A673 (cell line): ENCODE results near the gene THOP1. TPM values are rescaled to one million over a fixed set of nuclear protein-coding genes. Genes with fewer than 3 reads are reported as not detected.

Source experiments
- Bru-seq: library from RNA; stranded (reverse); fragments of 400-500 nt; gene quantifications from one replicate; lab custom pipeline; 2021; lab: Mats Ljungman, UMichigan
- BruChase-seq, 2 experiments: library from RNA; stranded (reverse); fragments of 400-500 nt; gene quantifications; one replicate each; lab custom pipeline; 2021; lab: Mats Ljungman, UMichigan
- BruUV-seq: library from RNA; stranded (reverse); fragments of 400-500 nt; replicated peaks from 2 replicates; lab custom pipeline; 2021; lab: Mats Ljungman, UMichigan
- CTCF ChIA-PET: fragments of 300-600 bp; sonication (Branson Sonifier 250); formaldehyde crosslinking; loops from one replicate; lab custom pipeline; 2022; ENCODE audit warnings: antibody characterized with exemption; lab: Charles Lee
- POLR2A ChIA-PET: fragments of 300-600 bp; sonication (Branson Sonifier 250); formaldehyde crosslinking; loops from one replicate; lab custom pipeline; 2022; ENCODE audit warnings: antibody characterized with exemption; ENCODE audit not compliant: low non-redundant PET; lab: Charles Lee
- DNase-seq: peaks from one replicate; pipeline ENCODE4 v3.0.0-alpha.2; 2015; ENCODE audit warnings: low spot score
- H3K27ac ChIP-seq: fragments of 200-600 bp; sonication (generic); 2 replicates; pipeline ENCODE4 v1.5.1; 2016; ENCODE audit warnings: mixed run types, low read depth, mild to moderate bottlenecking, mixed read lengths, antibody characterized with exemption, low read length; ENCODE audit not compliant: poor library complexity, severe bottlenecking
- H3K27me3 ChIP-seq: fragments of 200-600 bp; sonication (generic); replicated peaks from 2 replicates; pipeline ENCODE4 v1.6.1; 2017; ENCODE audit warnings: mixed run types, low read depth, mild to moderate bottlenecking, mixed read lengths, antibody characterized with exemption, low read length; ENCODE audit not compliant: insufficient read depth, poor library complexity
- H3K36me3 ChIP-seq: fragments of 200-600 bp; sonication (generic); 2 replicates; pipeline ENCODE4 v1.6.1; 2016; ENCODE audit warnings: mixed run types, mild to moderate bottlenecking, mixed read lengths, antibody characterized with exemption, low read length; ENCODE audit not compliant: insufficient read depth, poor library complexity, severe bottlenecking
- H3K4me1 ChIP-seq: fragments of 200-600 bp; sonication (generic); 2 replicates; pipeline ENCODE4 v1.6.1; 2017; ENCODE audit warnings: mixed run types, mild to moderate bottlenecking, mixed read lengths, antibody characterized with exemption, low read length; ENCODE audit not compliant: insufficient read depth, poor library complexity, severe bottlenecking
- H3K4me3 ChIP-seq: fragments of 200-600 bp; sonication (generic); 2 replicates; pipeline ENCODE4 v1.5.1; 2016; ENCODE audit warnings: low read depth, mixed run types, mild to moderate bottlenecking, mixed read lengths, low read length; ENCODE audit not compliant: poor library complexity, severe bottlenecking
- H3K9me3 ChIP-seq: fragments of 200-600 bp; sonication (generic); 2 replicates; pipeline ENCODE4 v1.6.1; 2016; ENCODE audit warnings: mixed run types, low read depth, mild to moderate bottlenecking, mixed read lengths, antibody characterized with exemption, low read length; ENCODE audit not compliant: poor library complexity, severe bottlenecking
- EZH2 ChIP-seq: fragments of 200-600 bp; sonication (generic); IDR thresholded peaks from 2 replicates; pipeline ENCODE4 v1.6.1; 2017; ENCODE audit warnings: borderline replicate concordance, low read depth, mild to moderate bottlenecking, mixed read lengths, antibody characterized with exemption, low read length; ENCODE audit not compliant: poor library complexity, severe bottlenecking
- intact Hi-C: fragments of 100-400 bp; cut with micrococcal nuclease; formaldehyde crosslinking; loops from one replicate; pipeline ENCODE4 v1.10.0; 2022; ENCODE audit not compliant: unreplicated experiment
- long read RNA-seq: library from polyadenylated mRNA; stranded (forward); transcript quantifications from one replicate; pipeline ENCODE4 v2.0.0, GENCODE V29; 2022
- total RNA-seq: library from RNA; stranded (reverse); gene quantifications from 2 replicates; pipeline ENCODE4 v1.2.3, GENCODE V29; 2021
- TF ChIP-seq, protein P1 (sequence below): fragments of 300-800, 200-600 bp; sonication (generic); conservative IDR thresholded peaks from 2 replicates; pipeline ENCODE4 v1.5.1; 2017; ENCODE audit warnings: low read depth, mild to moderate bottlenecking, antibody characterized with exemption, low read length, moderate library complexity, mixed read lengths

THOP1 gene
- 168 and 186 TPM in 2 replicates for total RNA-seq
- percentile 68 among the genes with signal in this experiment for Bru-seq, nascent RNA
- BruChase-seq, experiment 1, labeled RNA remaining after a 2-hour chase = percentile 71 among the genes with signal in this experiment
- percentile 81 among the genes with signal in this experiment for BruChase-seq, experiment 2, labeled RNA remaining after a 6-hour chase
- long read RNA-seq, full-length matches to known transcripts = 135 of 170 reads
- long read RNA-seq, partial matches to known transcripts = 12 of 170 reads
- long read RNA-seq, other reads (novel, unspliced or antisense) = 23 of 170 reads

GRCh38 chr19:2785244-2785997 lies at the start of gene THOP1:
THOP1 (plus strand) TSS chr19:2785503; CDS start chr19:2785663, 160 bp downstream.
- TF ChIP-seq, protein P1, sequence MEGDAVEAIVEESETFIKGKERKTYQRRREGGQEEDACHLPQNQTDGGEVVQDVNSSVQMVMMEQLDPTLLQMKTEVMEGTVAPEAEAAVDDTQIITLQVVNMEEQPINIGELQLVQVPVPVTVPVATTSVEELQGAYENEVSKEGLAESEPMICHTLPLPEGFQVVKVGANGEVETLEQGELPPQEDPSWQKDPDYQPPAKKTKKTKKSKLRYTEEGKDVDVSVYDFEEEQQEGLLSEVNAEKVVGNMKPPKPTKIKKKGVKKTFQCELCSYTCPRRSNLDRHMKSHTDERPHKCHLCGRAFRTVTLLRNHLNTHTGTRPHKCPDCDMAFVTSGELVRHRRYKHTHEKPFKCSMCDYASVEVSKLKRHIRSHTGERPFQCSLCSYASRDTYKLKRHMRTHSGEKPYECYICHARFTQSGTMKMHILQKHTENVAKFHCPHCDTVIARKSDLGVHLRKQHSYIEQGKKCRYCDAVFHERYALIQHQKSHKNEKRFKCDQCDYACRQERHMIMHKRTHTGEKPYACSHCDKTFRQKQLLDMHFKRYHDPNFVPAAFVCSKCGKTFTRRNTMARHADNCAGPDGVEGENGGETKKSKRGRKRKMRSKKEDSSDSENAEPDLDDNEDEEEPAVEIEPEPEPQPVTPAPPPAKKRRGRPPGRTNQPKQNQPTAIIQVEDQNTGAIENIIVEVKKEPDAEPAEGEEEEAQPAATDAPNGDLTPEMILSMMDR = no peak
- no peak for TF ChIP-seq EZH2
- ChIA-PET CTCF (no interaction called here), POLR2A (interaction anchor here (0.7 kb wide), 1 partner anchor 53 kb away, joined by 3 read pairs; no protein-coding TSS in a partner anchor)
- TSS peak; percentile 66 for BruUV-seq
- no peaks in the 10 kb centered on the region for H3K9me3 ChIP-seq
- peak; percentile 100 for DNase-seq
- intact Hi-C loops = no loop called here
- peaks cover 9% of the 10 kb centered on the region for H3K36me3 ChIP-seq
- peak within 1 kb of the TSS; percentile 84 for H3K27ac ChIP-seq
- peak within 1 kb of the TSS; percentile 97 for H3K4me3 ChIP-seq
- no peaks in the 10 kb centered on the region for H3K27me3 ChIP-seq
- H3K4me1 ChIP-seq = peaks cover 18% of the 10 kb centered on the region

- Histone ChIP-seq H3K4me1 (no peaks in the 10 kb centered on the region), H3K4me3 (no peak overlapping the region), H3K9me3 (no peaks in the 10 kb centered on the region), H3K27ac (no peak overlapping the region), H3K36me3 (peaks cover 4% of the 10 kb centered on the region), H3K27me3 (no peaks in the 10 kb centered on the region)
- CTCF ChIA-PET = no interaction called here
- BruUV-seq = no TSS peak
- no peak for DNase-seq
- intact Hi-C loops = no loop called here
- no peak for TF ChIP-seq EZH2
- TF ChIP-seq, protein P1 = no peak
- POLR2A ChIA-PET = no interaction called here
Observed at GRCh38 chr19:2736550-2737190, 48.6 kb upstream of the THOP1 start.

- ChIA-PET CTCF (no interaction called here), POLR2A (interaction anchor here (0.6 to 0.7 kb wide), 2 partner anchors 81 to 611 kb away, joined by 3 to 4 read pairs; no protein-coding TSS in a partner anchor)
- intact Hi-C loops = no loop called here
- no peaks in the 10 kb centered on the region for H3K9me3 ChIP-seq
- no peaks in the 10 kb centered on the region for H3K4me1 ChIP-seq
- TF ChIP-seq, protein P1 = no peak
- TF ChIP-seq EZH2 = no peak
- no TSS peak for BruUV-seq
- peak; percentile 98 for DNase-seq
- peak within 1 kb of the TSS; percentile 73 for H3K27ac ChIP-seq
- no peaks in the 10 kb centered on the region for H3K27me3 ChIP-seq
- peak within 1 kb of the TSS; percentile 75 for H3K4me3 ChIP-seq
- peaks cover 4% of the 10 kb centered on the region for H3K36me3 ChIP-seq
Observed at GRCh38 chr19:2739602-2740313, 45.5 kb upstream of the THOP1 start, which contains the start of gene SLC39A3. SLC39A3 (minus strand) TSS chr19:2740017; CDS start chr19:2737257, 2,760 bp downstream.
